ENCODE results near the gene FRMD6.

FRMD6 gene

GRCh38 chr14:51674294-51675002 is 22.7 kb downstream of the FRMD6 start:
- no peak for DNase-seq

- DNase-seq = no peak
These were observed 24.8 kb downstream of the FRMD6 start for GRCh38 chr14:51676549-51676948.

- no peak for DNase-seq
These were observed 25.6 kb downstream of the FRMD6 start for GRCh38 chr14:51677266-51677665.

- DNase-seq = no peak
These were observed 26.0 kb downstream of the FRMD6 start for GRCh38 chr14:51677738-51678137.

GRCh38 chr14:51680031-51680430 is 28.3 kb downstream of the FRMD6 start:
- DNase-seq = no peak

- DNase-seq = no peak
These were observed 29.7 kb downstream of the FRMD6 start for GRCh38 chr14:51681411-51681810.

GRCh38 chr14:51682411-51682810 is 30.7 kb downstream of the FRMD6 start:
- no peak for DNase-seq

- DNase-seq = no peak
These were observed 33.0 kb downstream of the FRMD6 start for GRCh38 chr14:51684760-51685159.

GRCh38 chr14:51691176-51691575 is 39.5 kb downstream of the FRMD6 start:
- DNase-seq = no peak

GRCh38 chr14:51692646-51693045 is 40.9 kb downstream of the FRMD6 start:
- no peak for DNase-seq

- DNase-seq = no peak
These were observed 46.1 kb downstream of the FRMD6 start for GRCh38 chr14:51697848-51698247.

GRCh38 chr14:51701951-51702350 is 50.2 kb downstream of the FRMD6 start:
- DNase-seq = no peak

- no peak for DNase-seq
These were observed 52.1 kb downstream of the FRMD6 start for GRCh38 chr14:51703787-51704186.

GRCh38 chr14:51704545-51704944 is 52.8 kb downstream of the FRMD6 start:
- DNase-seq = no peak

GRCh38 chr14:51707327-51707726 is 55.6 kb downstream of the FRMD6 start:
- DNase-seq = no peak

- no peak for DNase-seq
These were observed 59.8 kb downstream of the FRMD6 start for GRCh38 chr14:51711505-51711904.

GRCh38 chr14:51715250-51715649 is 63.5 kb downstream of the FRMD6 start:
- DNase-seq = no peak

- no peak for DNase-seq
These were observed 64.0 kb downstream of the FRMD6 start for GRCh38 chr14:51715742-51716141.

- no peak for DNase-seq
These were observed 64.9 kb downstream of the FRMD6 start for GRCh38 chr14:51716610-51717009.

- no peak for DNase-seq
These were observed 66.1 kb downstream of the FRMD6 start for GRCh38 chr14:51717766-51718165.

- no peak for DNase-seq
These were observed 68.2 kb downstream of the FRMD6 start for GRCh38 chr14:51719955-51720354.

- no peak for DNase-seq
These were observed 72.3 kb downstream of the FRMD6 start for GRCh38 chr14:51723990-51724389.

GRCh38 chr14:51724650-51725049 is 72.9 kb downstream of the FRMD6 start:
- no peak for DNase-seq

GRCh38 chr14:51725061-51725460 is 73.4 kb downstream of the FRMD6 start:
- no peak for DNase-seq

- DNase-seq = no peak
These were observed 74.6 kb downstream of the FRMD6 start for GRCh38 chr14:51726166-51726899.

Measured in NCI-H187 (cell line).